Epithelial cell of esophagus (primary cell): ENCODE data around the gene DUOXA2.

Source experiments
- DNase-seq: peaks from one replicate; pipeline ENCODE4 v3.0.0; 2010; ENCODE audit warnings: low read depth
- H3K4me3 ChIP-seq: 2 replicates; pipeline ENCODE4 v1.5.1; 2011; ENCODE audit warnings: mild to moderate bottlenecking, low read length, control low read depth
- TF ChIP-seq, protein P1 (sequence below): IDR thresholded peaks from 2 replicates; pipeline ENCODE4 v1.5.1; 2011; ENCODE audit warnings: low read depth, mild to moderate bottlenecking, low read length, control low read depth, inconsistent platforms; ENCODE audit not compliant: insufficient read depth; ENCODE audit errors: missing control alignments

Gene DUOXA2

GRCh38 chr15:45162771-45163507 is 48.8 kb downstream of the DUOXA2 start:
- DNase-seq = peak; percentile 98
- TF ChIP-seq, protein P1, sequence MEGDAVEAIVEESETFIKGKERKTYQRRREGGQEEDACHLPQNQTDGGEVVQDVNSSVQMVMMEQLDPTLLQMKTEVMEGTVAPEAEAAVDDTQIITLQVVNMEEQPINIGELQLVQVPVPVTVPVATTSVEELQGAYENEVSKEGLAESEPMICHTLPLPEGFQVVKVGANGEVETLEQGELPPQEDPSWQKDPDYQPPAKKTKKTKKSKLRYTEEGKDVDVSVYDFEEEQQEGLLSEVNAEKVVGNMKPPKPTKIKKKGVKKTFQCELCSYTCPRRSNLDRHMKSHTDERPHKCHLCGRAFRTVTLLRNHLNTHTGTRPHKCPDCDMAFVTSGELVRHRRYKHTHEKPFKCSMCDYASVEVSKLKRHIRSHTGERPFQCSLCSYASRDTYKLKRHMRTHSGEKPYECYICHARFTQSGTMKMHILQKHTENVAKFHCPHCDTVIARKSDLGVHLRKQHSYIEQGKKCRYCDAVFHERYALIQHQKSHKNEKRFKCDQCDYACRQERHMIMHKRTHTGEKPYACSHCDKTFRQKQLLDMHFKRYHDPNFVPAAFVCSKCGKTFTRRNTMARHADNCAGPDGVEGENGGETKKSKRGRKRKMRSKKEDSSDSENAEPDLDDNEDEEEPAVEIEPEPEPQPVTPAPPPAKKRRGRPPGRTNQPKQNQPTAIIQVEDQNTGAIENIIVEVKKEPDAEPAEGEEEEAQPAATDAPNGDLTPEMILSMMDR = peak; percentile 76
- no peak overlapping the region for H3K4me3 ChIP-seq

- no peak overlapping the region for H3K4me3 ChIP-seq
- no peak for DNase-seq
- TF ChIP-seq, protein P1 = no peak
These were observed 49.4 kb downstream of the DUOXA2 start for GRCh38 chr15:45163508-45163856.

- no peak for DNase-seq
- TF ChIP-seq, protein P1 = no peak
- no peak overlapping the region for H3K4me3 ChIP-seq
These were observed 50.8 kb downstream of the DUOXA2 start for GRCh38 chr15:45164914-45165313.

DNA sequence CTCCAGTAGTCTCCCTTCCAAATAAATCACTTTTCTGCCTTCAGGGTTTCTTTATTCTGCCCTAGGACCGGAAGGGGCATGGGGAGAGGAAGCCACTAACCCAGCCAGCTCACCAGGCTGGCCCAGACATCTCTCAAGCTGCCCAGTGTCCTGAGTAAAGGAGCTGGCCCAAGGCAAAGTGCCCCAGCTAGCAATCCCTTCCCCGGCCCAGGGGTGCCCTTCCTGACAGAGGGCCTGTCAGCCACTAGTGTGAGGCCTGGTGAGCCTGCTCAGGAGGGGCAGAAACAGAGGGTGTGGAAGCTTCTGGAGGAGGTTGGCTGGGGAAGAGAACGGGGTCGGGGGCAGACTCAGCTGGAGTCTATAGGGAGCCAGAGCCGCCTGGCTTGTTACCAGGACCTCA is 51.4 kb downstream of the DUOXA2 start:
- DNase-seq = no peak
- TF ChIP-seq, protein P1 = no peak
- H3K4me3 ChIP-seq = no peak overlapping the region

DNA sequence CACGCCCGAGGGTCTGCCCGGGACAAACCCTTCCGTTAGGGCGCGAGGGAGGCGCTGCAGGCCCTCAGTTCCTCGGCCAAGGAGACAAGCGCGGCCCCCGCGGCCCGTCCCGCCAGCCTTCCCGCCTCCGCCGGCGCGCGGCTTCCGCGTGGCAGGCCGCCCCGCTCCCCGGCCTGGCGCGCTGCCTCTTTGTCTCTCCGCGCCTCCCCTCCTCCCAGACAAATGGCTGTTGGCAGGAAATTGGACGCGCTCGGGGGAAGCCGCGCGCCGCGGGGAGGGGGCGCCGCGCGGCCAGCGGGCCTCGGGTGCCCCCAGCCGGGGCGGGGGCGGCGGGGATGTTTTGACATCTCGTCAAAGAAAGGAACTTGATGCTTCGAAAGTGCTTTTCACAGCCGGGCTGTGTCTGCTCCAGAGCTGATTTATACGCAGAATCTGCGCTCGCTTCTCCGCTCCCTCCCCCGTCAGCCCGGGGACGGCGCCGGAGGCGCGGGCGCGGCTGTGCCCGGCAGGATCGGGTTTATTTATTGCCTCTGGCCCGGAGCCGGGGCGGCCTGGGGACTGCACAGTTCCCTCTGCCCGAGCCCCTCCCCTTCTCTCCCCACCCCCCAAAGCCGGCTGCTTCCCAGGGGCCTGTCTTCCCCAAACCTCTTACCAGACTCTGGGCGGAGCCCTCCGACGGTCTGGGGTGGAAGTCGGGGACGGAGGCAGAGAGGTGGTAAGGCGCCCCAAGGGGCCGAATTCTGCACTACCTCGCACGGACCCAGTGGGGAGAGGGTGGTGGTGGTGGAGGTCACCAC is 52.9 kb downstream of the DUOXA2 start:
- DNase-seq = peak; percentile 56
- TF ChIP-seq, protein P1 = peak; percentile 42
- H3K4me3 ChIP-seq = peak overlapping the region; percentile 39

GRCh38 chr15:45167631-45168205 is 53.6 kb downstream of the DUOXA2 start:
- DNase-seq = no peak
- H3K4me3 ChIP-seq = peak overlapping the region; percentile 39
- TF ChIP-seq, protein P1 = no peak
